IMR-90 (cell line): ENCODE results near the gene ECE2. TPM values are rescaled to one million over a fixed set of nuclear protein-coding genes. Genes with fewer than 3 reads are reported as not detected.
A peak's percentile ranks its signal among the peaks of the same experiment; 100 is the strongest.

Experiments used
- ATAC-seq: fragments of 200-7000 bp; cut with Tn5 transposase; 2 replicates; pipeline ENCODE4 v1.9.1; 2020; ENCODE audit warnings: low read depth, mild to moderate bottlenecking, moderate library complexity
- Bru-seq: library from RNA; stranded (reverse); fragments of 400-500 nt; gene quantifications from one replicate; lab custom pipeline; 2021; lab: Mats Ljungman, UMichigan
- BruChase-seq, 2 experiments: library from RNA; stranded (reverse); fragments of 400-500 nt; gene quantifications; one replicate each; lab custom pipeline; 2021; lab: Mats Ljungman, UMichigan
- BruUV-seq: library from RNA; stranded (reverse); fragments of 400-500 nt; replicated peaks from 2 replicates; lab custom pipeline; 2021; lab: Mats Ljungman, UMichigan
- CTCF ChIA-PET: fragments of 300-600 bp; formaldehyde crosslinking; extraction: SDS; loops from one replicate; lab custom pipeline; 2021; ENCODE audit warnings: antibody characterized with exemption; lab: Yijun Ruan, JAX
- POLR2A ChIA-PET: fragments of 300-600 bp; sonication (Branson Sonifier 250); formaldehyde crosslinking; loops from one replicate; lab custom pipeline; 2022; ENCODE audit warnings: antibody characterized with exemption; ENCODE audit not compliant: unreplicated experiment; lab: Charles Lee
- DNase-seq: peaks from one replicate; pipeline ENCODE4 v3.0.0; 2013
- H2AFZ ChIP-seq: replicated peaks from 2 replicates; pipeline ENCODE3; 2013; ENCODE audit warnings: low read length, mild to moderate bottlenecking; ENCODE audit not compliant: poor library complexity
- H2AK5ac ChIP-seq: 2 replicates; pipeline ENCODE4 v1.6.1; 2013; ENCODE audit warnings: low read depth, low read length, inconsistent platforms
- H2AK9ac ChIP-seq: replicated peaks from 2 replicates; pipeline ENCODE3; 2013; ENCODE audit warnings: mild to moderate bottlenecking, low read depth, low read length, moderate library complexity; ENCODE audit not compliant: poor library complexity
- H2BK120ac ChIP-seq: 2 replicates; pipeline ENCODE4 v1.6.1; 2013; ENCODE audit warnings: low read depth, low read length, inconsistent platforms
- H2BK15ac ChIP-seq: 3 replicates; pipeline ENCODE4 v1.6.1; 2013; ENCODE audit warnings: low read depth, low read length, inconsistent platforms
- H2BK20ac ChIP-seq: 2 replicates; pipeline ENCODE4 v1.6.1; 2013; ENCODE audit warnings: low read depth, mild to moderate bottlenecking, inconsistent platforms, low read length, moderate library complexity
- H2BK5ac ChIP-seq: 2 replicates; pipeline ENCODE4 v1.6.1; 2013; ENCODE audit warnings: mild to moderate bottlenecking, low read depth, low read length, inconsistent platforms; ENCODE audit not compliant: poor library complexity, severe bottlenecking
- H3K14ac ChIP-seq: replicated peaks from 2 replicates; pipeline ENCODE4 v1.6.1; 2013; ENCODE audit warnings: low read depth, low read length, inconsistent platforms
- H3K18ac ChIP-seq: 2 replicates; pipeline ENCODE4 v1.6.1; 2013; ENCODE audit warnings: low read depth, low read length, control low read depth
- H3K23ac ChIP-seq: 2 replicates; pipeline ENCODE4 v1.6.1; 2013; ENCODE audit warnings: low read depth, low read length, inconsistent platforms
- H3K27ac ChIP-seq: 2 replicates; pipeline ENCODE4 v1.5.1; 2013; ENCODE audit warnings: mild to moderate bottlenecking, control low read depth, low read length; ENCODE audit not compliant: insufficient read depth
- H3K27me3 ChIP-seq: 2 replicates; pipeline ENCODE4 v1.6.1; 2013; ENCODE audit warnings: low read length; ENCODE audit not compliant: control insufficient read depth, insufficient read depth
- H3K36me3 ChIP-seq: 2 replicates; pipeline ENCODE4 v1.6.1; 2013; ENCODE audit warnings: low read length, mixed read lengths; ENCODE audit not compliant: control insufficient read depth, insufficient read depth
- H3K4ac ChIP-seq: 2 replicates; pipeline ENCODE4 v1.6.1; 2013; ENCODE audit warnings: low read depth, low read length, inconsistent platforms
- H3K4me1 ChIP-seq: 2 replicates; pipeline ENCODE4 v1.6.1; 2013; ENCODE audit warnings: low read length, mixed read lengths; ENCODE audit not compliant: control insufficient read depth, insufficient read depth
- H3K4me2 ChIP-seq: 2 replicates; pipeline ENCODE4 v1.6.1; 2013; ENCODE audit warnings: low read depth, mild to moderate bottlenecking, control low read depth, low read length, moderate library complexity
- H3K4me3 ChIP-seq: 2 replicates; pipeline ENCODE4 v1.5.1; 2013; ENCODE audit warnings: low read depth, mild to moderate bottlenecking, control low read depth, low read length, moderate library complexity; ENCODE audit not compliant: insufficient read depth
- H3K56ac ChIP-seq: 2 replicates; pipeline ENCODE4 v1.6.1; 2013; ENCODE audit warnings: low read length, inconsistent platforms; ENCODE audit not compliant: insufficient read depth; ENCODE audit errors: extremely low read depth
- H3K79me1 ChIP-seq, 2 experiments: 2 replicates each; pipeline ENCODE4 v1.6.1; 2013; ENCODE audit warnings: low read length in 2 of 2, inconsistent platforms in 1 of 2, low read depth in 1 of 2
- H3K9ac ChIP-seq: 2 replicates; pipeline ENCODE4 v1.6.1; 2013; ENCODE audit warnings: low read depth, low read length, control low read depth
- H3K9me1 ChIP-seq: 2 replicates; pipeline ENCODE4 v1.6.1; 2013; ENCODE audit warnings: low read length, inconsistent platforms; ENCODE audit not compliant: insufficient read depth
- H3K9me3 ChIP-seq: 2 replicates; pipeline ENCODE4 v1.6.1; 2013; ENCODE audit warnings: low read length; ENCODE audit not compliant: control insufficient read depth, insufficient read depth
- H4K20me1 ChIP-seq: 2 replicates; pipeline ENCODE4 v1.6.1; 2013; ENCODE audit warnings: low read length, inconsistent platforms; ENCODE audit not compliant: insufficient read depth
- H4K5ac ChIP-seq: 2 replicates; pipeline ENCODE4 v1.6.1; 2013; ENCODE audit warnings: mild to moderate bottlenecking, low read depth, low read length, control low read depth
- H4K8ac ChIP-seq, 2 experiments: 2 replicates each; pipeline ENCODE4 v1.6.1; 2013; ENCODE audit warnings: low read depth in 2 of 2, low read length in 2 of 2, control low read depth in 1 of 2, inconsistent platforms in 1 of 2
- H4K91ac ChIP-seq: 2 replicates; pipeline ENCODE4 v1.6.1; 2013; ENCODE audit warnings: low read depth, low read length, inconsistent platforms; ENCODE audit not compliant: insufficient read depth
- BHLHE40 ChIP-seq: fragments of 150-350 bp; IDR thresholded peaks from 2 replicates; pipeline ENCODE4 v1.6.1; 2016; ENCODE audit warnings: mild to moderate bottlenecking, low read depth, low read length
- MXI1 ChIP-seq: IDR thresholded peaks from 2 replicates; pipeline ENCODE4 v1.6.1; 2012; ENCODE audit warnings: low read depth, mild to moderate bottlenecking, low read length, moderate library complexity, borderline replicate concordance
- RCOR1 ChIP-seq: IDR thresholded peaks from 2 replicates; pipeline ENCODE4 v1.6.1; 2012; ENCODE audit warnings: mild to moderate bottlenecking, low read length, improper control_type of control experiment; ENCODE audit not compliant: insufficient replicate concordance
- WGBS, 2 experiments: methylation state at CpG; one replicate each; pipeline versions ENCODE4 v1.1.5 to v1.1.7; 2013; ENCODE audit warnings: missing lambda C conversion rate in 2 of 2; ENCODE audit not compliant: insufficient read length in 1 of 2; ENCODE audit errors: extremely low coverage in 2 of 2; 5-methylcytosine and 5-hydroxymethylcytosine counted together
- dilution Hi-C: fragments of 300-500 bp; cut with HindIII; formaldehyde crosslinking; loops from one replicate; pipeline ENCODE4 v1.14.3; 2018; ENCODE audit warnings: low sequenced_read_pairs; ENCODE audit not compliant: unreplicated experiment
- in situ Hi-C: fragments of 300-500 bp; cut with MboI; formaldehyde crosslinking; loops from 3 replicates; pipeline ENCODE4 v1.14.3; 2019; ENCODE audit warnings: low sequenced_read_pairs, inconsistent platforms, mixed read lengths
- intact Hi-C: fragments of 100-400 bp; cut with micrococcal nuclease; formaldehyde crosslinking; loops from 2 replicates; pipeline ENCODE4 v1.10.0; 2022
- long read RNA-seq: library from polyadenylated mRNA; unstranded; transcript quantifications from one replicate; pipeline ENCODE4 v2.0.0, GENCODE V29; 2021; ENCODE audit not compliant: unreplicated experiment
- polyA plus RNA-seq, 3 experiments: library from polyadenylated mRNA; depleted of rRNA; stranded (reverse); fragments of >200 nt; gene quantifications; 2 replicates each; pipeline ENCODE4 v1.2.3, GENCODE V29; 2012; ENCODE audit warnings: low replicate concordance in 1 of 3
- total RNA-seq: library from RNA; depleted of rRNA; stranded (reverse); fragments of >200 nt; gene quantifications from 2 replicates; pipeline ENCODE4 v1.2.3, GENCODE V29; 2012; rRNA removed

The ECE2 gene
- total RNA-seq: not detected in 2 replicates
- not detected in 2 replicates for polyA plus RNA-seq (2012; rRNA removed)
- not detected in 2 replicates for polyA plus RNA-seq (2012; cell fraction: cytosol; rRNA removed)
- polyA plus RNA-seq (2012; cell fraction: nucleus; rRNA removed; ENCODE audit: low replicate concordance): 0.02 TPM in 1 of 2 replicates, not detected in the other
- not detected for Bru-seq, nascent RNA
- BruChase-seq, experiment 1, labeled RNA remaining after a 6-hour chase: not detected
- not detected for BruChase-seq, experiment 2, labeled RNA remaining after a 2-hour chase
- long read RNA-seq: 0 reads

GRCh38 chr3:184275961-184276910 lies at the start of gene ECE2:
Gene ECE2 (plus strand): TSS chr3:184276022. CDS start chr3:184276154, 132 bp downstream.
- Histone ChIP-seq H2AK5ac (no peak within 1 kb of the TSS; the same call in 1 of the 2 replicates), H4K20me1 (no peaks in the 10 kb centered on the region), H3K4me3 (no peak within 1 kb of the TSS), H3K9me1 (peaks cover 3% of the 10 kb centered on the region; the same call in 1 of the 2 replicates), H3K36me3 (no peaks in the 10 kb centered on the region), H4K8ac (no peak within 1 kb of the TSS), H3K4me1 (no peaks in the 10 kb centered on the region), H3K9ac (no peak within 1 kb of the TSS), H3K27me3 (peaks cover 57% of the 10 kb centered on the region), H3K23ac (peak within 1 kb of the TSS; percentile 82), H3K18ac (no peak within 1 kb of the TSS), H2AFZ (peak within 1 kb of the TSS; percentile 70), H2BK5ac (no peak within 1 kb of the TSS), H3K14ac (no peak within 1 kb of the TSS), H3K79me1 (no peaks in the 10 kb centered on the region), H3K9me3 (no peaks in the 10 kb centered on the region), H3K4ac (no peak within 1 kb of the TSS), H2BK120ac (no peak within 1 kb of the TSS), H2AK9ac (no peak within 1 kb of the TSS), H4K91ac (no peak within 1 kb of the TSS), H3K4me2 (no peak within 1 kb of the TSS; the same call in 1 of the 2 replicates), H3K27ac (no peak within 1 kb of the TSS), H2BK20ac (no peak within 1 kb of the TSS), H4K5ac (no peak within 1 kb of the TSS), H2BK15ac (no peak within 1 kb of the TSS), H3K56ac (no peak within 1 kb of the TSS; the same call in 1 of the 2 replicates)
- no peak for DNase-seq
- TF ChIP-seq BHLHE40 (no peak), MXI1 (no peak), RCOR1 (no peak)
- intact Hi-C loops (no loop called here), in situ Hi-C loops (no loop called here), dilution Hi-C loops (no loop called here)
- BruUV-seq: no TSS peak
- ChIA-PET CTCF (no interaction called here), POLR2A (no interaction called here)
- peak; percentile 81 for ATAC-seq
- WGBS, 2 experiments: 28% methylated on average over 20 of the region's 65 CpGs; no CpG with 5 or more reads in 1 of the 2 experiments
